ENCODE measurements around the gene NPHS2.

Gene NPHS2

GRCh38 chr1:179591592-179592580 lies 16.1 kb upstream of the NPHS2 start, which contains the start of gene TDRD5:
TSS of gene TDRD5 (plus strand) at chr1:179591832. CDS start at chr1:179592616, 784 bp downstream.
- peak; percentile 36 for DNase-seq
- H3K4me1 ChIP-seq = no peaks in the 10 kb centered on the region
- no peaks in the 10 kb centered on the region for H3K9me3 ChIP-seq
- no peak; the same call in 1 of the 2 replicates for TF ChIP-seq CTCF (IDR thresholded peaks at IDR 0.05; ENCODE audit: low read depth, low read length)
- no peaks in the 10 kb centered on the region for H3K36me3 ChIP-seq
- H3K4me3 ChIP-seq (ENCODE audit: low read depth, low read length) = peak within 1 kb of the TSS; percentile 35
- H3K27me3 ChIP-seq = peaks cover 32% of the 10 kb centered on the region

DNA sequence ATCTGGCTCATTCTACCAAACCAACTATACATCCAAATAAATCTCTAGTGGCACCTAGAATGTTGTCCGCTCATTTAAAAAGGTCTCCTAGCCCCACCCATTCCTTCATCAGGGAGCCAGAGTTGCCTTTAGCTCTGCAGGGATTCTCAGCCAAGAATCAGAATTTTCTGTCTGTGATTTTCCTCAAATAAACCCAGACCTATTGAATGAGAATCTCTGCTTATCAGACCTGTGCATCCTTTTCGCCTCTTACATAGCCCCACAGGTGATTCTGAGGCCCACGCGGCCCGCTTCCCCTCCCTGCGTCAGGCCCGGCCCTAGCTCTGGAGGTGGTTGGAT lies 15.5 kb upstream of the NPHS2 start:
- TF ChIP-seq CTCF (IDR thresholded peaks at IDR 0.05; ENCODE audit: low read depth, low read length) = no peak
- DNase-seq = no peak
- Histone ChIP-seq H3K36me3 (no peaks in the 10 kb centered on the region), H3K9me3 (no peaks in the 10 kb centered on the region), H3K4me3 (ENCODE audit: low read depth, low read length) (peak overlapping the region; percentile 35), H3K27me3 (peaks cover 27% of the 10 kb centered on the region), H3K4me1 (no peaks in the 10 kb centered on the region)

DNA sequence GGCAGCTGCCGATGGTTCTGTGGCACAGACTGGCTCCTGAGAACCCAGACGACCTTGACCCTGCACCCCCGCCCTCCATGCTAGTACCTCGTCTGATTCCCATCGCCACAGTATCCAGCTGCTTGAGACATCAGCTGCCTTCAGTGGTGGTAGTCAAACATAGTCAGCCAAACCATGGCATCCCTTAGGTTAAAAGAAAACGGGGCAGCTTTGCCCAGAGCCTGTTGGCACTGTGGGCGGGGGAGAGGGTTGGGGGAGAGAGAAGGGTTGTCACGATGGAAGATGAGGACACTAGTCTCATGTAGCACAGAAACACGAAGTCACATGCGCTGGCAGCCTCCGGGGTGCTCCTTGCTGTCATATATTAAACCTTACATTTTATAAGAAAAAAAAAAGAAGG lies 14.9 kb upstream of the NPHS2 start:
- H3K4me1 ChIP-seq = no peaks in the 10 kb centered on the region
- H3K9me3 ChIP-seq = no peaks in the 10 kb centered on the region
- no peak overlapping the region for H3K4me3 ChIP-seq (ENCODE audit: low read depth, low read length)
- H3K27me3 ChIP-seq = peaks cover 27% of the 10 kb centered on the region
- no peak for DNase-seq
- no peak for TF ChIP-seq CTCF (IDR thresholded peaks at IDR 0.05; ENCODE audit: low read depth, low read length)
- H3K36me3 ChIP-seq = no peaks in the 10 kb centered on the region

GRCh38 chr1:179589509-179589908 lies 13.8 kb upstream of the NPHS2 start:
- no peak for DNase-seq
- Histone ChIP-seq H3K36me3 (no peaks in the 10 kb centered on the region), H3K9me3 (no peaks in the 10 kb centered on the region), H3K27me3 (peaks cover 36% of the 10 kb centered on the region), H3K4me3 (ENCODE audit: low read depth, low read length) (no peak overlapping the region), H3K4me1 (no peaks in the 10 kb centered on the region)
- no peak for TF ChIP-seq CTCF (IDR thresholded peaks at IDR 0.05; ENCODE audit: low read depth, low read length)

GRCh38 chr1:179588425-179589024 lies 12.8 kb upstream of the NPHS2 start:
- Histone ChIP-seq H3K27me3 (peaks cover 28% of the 10 kb centered on the region), H3K36me3 (no peaks in the 10 kb centered on the region), H3K9me3 (no peaks in the 10 kb centered on the region), H3K4me1 (no peaks in the 10 kb centered on the region), H3K4me3 (ENCODE audit: low read depth, low read length) (no peak overlapping the region)
- DNase-seq = no peak
- no peak for TF ChIP-seq CTCF (IDR thresholded peaks at IDR 0.05; ENCODE audit: low read depth, low read length)

- DNase-seq = no peak
- Histone ChIP-seq H3K4me3 (ENCODE audit: low read depth, low read length) (no peak overlapping the region), H3K36me3 (no peaks in the 10 kb centered on the region), H3K27me3 (peaks cover 26% of the 10 kb centered on the region), H3K9me3 (no peaks in the 10 kb centered on the region), H3K4me1 (no peaks in the 10 kb centered on the region)
- TF ChIP-seq CTCF (IDR thresholded peaks at IDR 0.05; ENCODE audit: low read depth, low read length) = no peak
Measured at GRCh38 chr1:179587336-179587735, 11.6 kb upstream of the NPHS2 start.
